ENCODE data around the gene VWA5B1.

Gene VWA5B1

GRCh38 chr1:20322825-20323612 is 32.3 kb downstream of the VWA5B1 start:
- no peak for DNase-seq (ENCODE audit: low spot score)

GRCh38 chr1:20323613-20323920 is 32.9 kb downstream of the VWA5B1 start:
- DNase-seq (ENCODE audit: low spot score) = no peak

GRCh38 chr1:20324704-20325406 is 34.2 kb downstream of the VWA5B1 start:
- DNase-seq (ENCODE audit: low spot score) = no peak

GRCh38 chr1:20325407-20325843 is 34.8 kb downstream of the VWA5B1 start:
- DNase-seq (ENCODE audit: low spot score) = no peak

GRCh38 chr1:20325844-20326420 is 35.3 kb downstream of the VWA5B1 start:
- DNase-seq (ENCODE audit: low spot score) = no peak

GRCh38 chr1:20327467-20327866 is 36.8 kb downstream of the VWA5B1 start:
- DNase-seq (ENCODE audit: low spot score) = no peak

GRCh38 chr1:20328201-20328600 is 37.5 kb downstream of the VWA5B1 start:
- DNase-seq (ENCODE audit: low spot score) = no peak

GRCh38 chr1:20329793-20330542 is 39.3 kb downstream of the VWA5B1 start:
- DNase-seq (ENCODE audit: low spot score) = no peak

- no peak for DNase-seq (ENCODE audit: low spot score)
These were observed 43.4 kb downstream of the VWA5B1 start for GRCh38 chr1:20334103-20334502.

- DNase-seq (ENCODE audit: low spot score) = no peak
These were observed 45.5 kb downstream of the VWA5B1 start for GRCh38 chr1:20336105-20336605.

- no peak for DNase-seq (ENCODE audit: low spot score)
These were observed 46.9 kb downstream of the VWA5B1 start for GRCh38 chr1:20337581-20337980.

- DNase-seq (ENCODE audit: low spot score) = no peak
These were observed 49.3 kb downstream of the VWA5B1 start for GRCh38 chr1:20339811-20340457.

GRCh38 chr1:20342294-20343148 is 51.8 kb downstream of the VWA5B1 start:
- DNase-seq (ENCODE audit: low spot score) = no peak

- peak; percentile 70 for DNase-seq (ENCODE audit: low spot score)
These were observed 52.7 kb downstream of the VWA5B1 start for GRCh38 chr1:20343149-20343937.

GRCh38 chr1:20343938-20344302 is 53.2 kb downstream of the VWA5B1 start:
- DNase-seq (ENCODE audit: low spot score) = no peak

GRCh38 chr1:20344738-20345137 is 54.1 kb downstream of the VWA5B1 start:
- no peak for DNase-seq (ENCODE audit: low spot score)

- no peak for DNase-seq (ENCODE audit: low spot score)
These were observed 54.7 kb downstream of the VWA5B1 start for GRCh38 chr1:20345419-20345818.

- no peak for DNase-seq (ENCODE audit: low spot score)
These were observed 55.8 kb downstream of the VWA5B1 start for GRCh38 chr1:20346433-20346832.

GRCh38 chr1:20347699-20348098 is 57.0 kb downstream of the VWA5B1 start:
- DNase-seq (ENCODE audit: low spot score) = no peak

- DNase-seq (ENCODE audit: low spot score) = no peak
These were observed 57.7 kb downstream of the VWA5B1 start for GRCh38 chr1:20348326-20348915.

Measured in NAMALWA (cell line).